ENCODE results near the gene ABCC4.

The ABCC4 gene

GRCh38 chr13:94978516-94978915 is 322.7 kb downstream of the ABCC4 start:
- no peak for DNase-seq

GRCh38 chr13:94974015-94974951 is 327.0 kb downstream of the ABCC4 start:
- DNase-seq, result no peak

GRCh38 chr13:94972262-94972661 is 329.0 kb downstream of the ABCC4 start:
- DNase-seq, result no peak
